ENCODE data around the gene CA14.

The CA14 gene

GRCh38 chr1:150311762-150312161 lies 54.2 kb downstream of the CA14 start:
- Histone ChIP-seq H3K9me3 (ENCODE audit: severe bottlenecking) (no peaks in the 10 kb centered on the region), H3K27me3 (ENCODE audit: insufficient read depth, poor library complexity, severe bottlenecking) (no peaks in the 10 kb centered on the region), H3K4me1 (ENCODE audit: insufficient read depth, poor library complexity, severe bottlenecking) (no peaks in the 10 kb centered on the region), H3K27ac (ENCODE audit: poor library complexity, severe bottlenecking) (no peak overlapping the region), H3K36me3 (ENCODE audit: low read depth) (peaks cover 14% of the 10 kb centered on the region), H3K4me3 (ENCODE audit: severe bottlenecking) (no peak overlapping the region)
- DNase-seq (ENCODE audit: low spot score) (no peak), ATAC-seq (ENCODE audit: low read depth) (no peak)
- TF ChIP-seq, protein P1, sequence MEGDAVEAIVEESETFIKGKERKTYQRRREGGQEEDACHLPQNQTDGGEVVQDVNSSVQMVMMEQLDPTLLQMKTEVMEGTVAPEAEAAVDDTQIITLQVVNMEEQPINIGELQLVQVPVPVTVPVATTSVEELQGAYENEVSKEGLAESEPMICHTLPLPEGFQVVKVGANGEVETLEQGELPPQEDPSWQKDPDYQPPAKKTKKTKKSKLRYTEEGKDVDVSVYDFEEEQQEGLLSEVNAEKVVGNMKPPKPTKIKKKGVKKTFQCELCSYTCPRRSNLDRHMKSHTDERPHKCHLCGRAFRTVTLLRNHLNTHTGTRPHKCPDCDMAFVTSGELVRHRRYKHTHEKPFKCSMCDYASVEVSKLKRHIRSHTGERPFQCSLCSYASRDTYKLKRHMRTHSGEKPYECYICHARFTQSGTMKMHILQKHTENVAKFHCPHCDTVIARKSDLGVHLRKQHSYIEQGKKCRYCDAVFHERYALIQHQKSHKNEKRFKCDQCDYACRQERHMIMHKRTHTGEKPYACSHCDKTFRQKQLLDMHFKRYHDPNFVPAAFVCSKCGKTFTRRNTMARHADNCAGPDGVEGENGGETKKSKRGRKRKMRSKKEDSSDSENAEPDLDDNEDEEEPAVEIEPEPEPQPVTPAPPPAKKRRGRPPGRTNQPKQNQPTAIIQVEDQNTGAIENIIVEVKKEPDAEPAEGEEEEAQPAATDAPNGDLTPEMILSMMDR (IDR thresholded peaks at IDR 0.05; ENCODE audit: poor library complexity, severe bottlenecking) = no peak

All from RWPE2 (cell line).